T-helper 9 cell (primary cell): ENCODE measurements around the gene ZNF462.
"Not testable (repeated sequence)": the region's sequence is repeated elsewhere in the genome, so short reads cannot be mapped to it uniquely, and the experiment has no call there.

Source experiments
- DNase-seq: peaks from one replicate; pipeline ENCODE4 v3.0.0-alpha.2; 2020

ZNF462 gene

DNA sequence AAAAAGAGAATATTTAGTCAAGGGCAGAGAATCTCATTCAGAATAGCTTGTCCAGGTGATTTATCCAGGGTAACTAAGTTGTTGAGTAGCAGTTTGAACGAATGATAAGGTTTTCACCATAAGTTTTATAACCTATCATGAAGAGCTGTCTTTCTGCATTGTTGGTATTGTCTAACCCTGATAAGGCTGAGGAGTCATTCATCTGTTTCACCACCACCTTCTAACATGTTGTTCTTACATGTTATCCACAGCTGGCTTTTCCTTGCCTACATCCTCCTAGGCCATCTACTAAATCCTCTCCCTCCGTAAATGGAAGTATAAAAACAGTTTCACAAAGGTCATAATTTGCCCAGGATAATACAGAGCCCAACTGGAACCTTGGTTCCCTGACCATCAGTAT is 24.1 kb downstream of the ZNF462 start:
- DNase-seq, result no peak

DNA sequence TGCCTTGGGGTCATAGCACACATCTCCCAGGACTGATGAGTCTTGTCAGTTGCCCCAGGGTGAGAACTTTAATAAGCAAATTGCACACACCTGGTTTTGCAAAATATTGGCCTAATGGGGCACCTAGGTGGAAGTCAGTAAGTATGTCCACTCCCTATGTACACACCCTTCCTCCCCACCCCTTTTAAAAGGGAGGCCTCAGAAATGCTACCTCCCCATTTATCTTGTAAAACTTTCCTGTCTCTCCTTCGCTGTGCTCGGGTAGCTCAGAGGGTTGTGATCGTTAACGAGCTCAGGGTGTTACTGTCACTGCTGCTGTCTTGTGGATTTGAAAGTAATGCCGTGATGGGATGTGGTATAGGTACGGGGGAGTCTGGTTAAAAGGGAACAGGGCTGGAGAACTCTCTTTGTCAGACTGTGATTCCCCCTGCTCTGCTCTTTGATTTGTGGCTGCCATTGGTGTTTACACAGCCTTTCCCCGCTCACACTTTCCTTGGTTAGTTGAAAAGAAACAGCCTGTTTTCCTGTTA is 26.2 kb downstream of the ZNF462 start:
- DNase-seq, result no peak

DNA sequence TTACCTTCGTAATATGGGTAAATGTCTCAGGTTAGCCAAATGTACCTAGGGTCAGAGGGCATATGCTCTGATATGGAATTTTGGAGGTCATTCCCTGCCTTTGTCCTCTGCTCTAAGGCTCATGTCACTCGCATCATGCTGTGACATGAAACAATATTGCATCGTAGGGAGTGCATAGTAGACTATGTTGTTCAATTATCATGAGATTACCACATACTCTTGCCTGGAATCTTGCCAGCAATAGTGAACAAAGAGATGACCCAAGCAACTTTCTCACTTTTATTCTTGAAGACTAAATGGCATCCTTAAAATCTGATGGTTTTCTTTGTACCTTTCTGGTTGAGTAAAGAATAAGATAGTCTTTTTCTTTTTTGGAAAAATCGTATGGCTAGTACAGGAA is 27.6 kb downstream of the ZNF462 start:
- DNase-seq, result no peak

DNA sequence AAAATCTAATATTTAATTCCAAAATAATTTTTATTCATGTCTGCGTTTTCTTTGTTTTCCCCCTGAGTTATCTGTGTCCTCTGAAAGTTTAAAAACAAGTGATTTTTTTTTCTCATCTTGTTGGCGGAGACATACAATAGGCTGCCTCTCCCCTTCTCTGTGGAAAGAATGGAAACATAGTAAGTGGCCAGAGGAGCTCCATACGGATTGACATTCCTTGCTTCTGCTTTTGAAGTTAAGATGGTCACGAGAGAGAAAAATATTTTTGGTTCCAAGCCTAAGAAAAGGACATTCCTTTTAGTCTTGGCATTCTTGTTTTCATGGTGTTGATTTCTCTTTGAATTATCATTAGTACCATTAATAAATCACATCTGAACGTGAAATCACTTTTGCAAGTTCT is 28.3 kb downstream of the ZNF462 start:
- no peak for DNase-seq

DNA sequence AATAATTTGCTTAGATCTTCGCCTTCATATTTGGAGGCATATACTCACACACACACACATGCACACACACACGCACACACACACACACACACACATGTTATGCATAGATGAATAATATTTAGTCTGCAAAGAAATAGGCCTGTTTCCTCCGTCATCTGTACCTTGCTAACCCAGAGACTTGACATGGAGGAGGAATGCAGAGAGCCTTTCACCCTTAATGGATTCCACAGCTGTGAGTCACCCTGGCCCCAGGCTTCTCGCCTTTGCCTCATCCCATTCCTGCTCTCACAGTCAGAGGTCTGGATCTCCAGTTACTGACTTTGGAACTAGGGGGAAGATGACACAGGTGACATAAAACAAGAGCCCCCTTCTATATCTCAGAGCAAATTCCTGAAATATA is 29.7 kb downstream of the ZNF462 start:
- no peak for DNase-seq

DNA sequence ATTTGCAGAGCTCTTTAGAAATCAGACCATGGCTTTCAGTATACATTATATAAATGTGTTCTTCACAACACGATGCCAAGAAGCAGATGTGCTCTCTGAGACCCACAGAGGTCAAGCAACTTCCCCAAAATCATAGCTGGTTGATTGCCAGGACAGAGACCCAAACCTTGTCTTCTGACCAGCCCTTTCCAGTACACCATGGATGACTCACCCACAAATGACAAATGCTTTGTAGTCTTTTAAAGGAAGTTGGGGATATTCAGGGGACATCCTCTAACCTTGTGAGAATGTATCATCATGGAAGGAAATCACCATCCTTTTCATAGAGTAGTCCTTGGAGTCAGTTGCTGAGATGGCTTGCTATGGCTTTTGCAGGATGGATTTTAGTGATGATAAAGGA is 30.1 kb downstream of the ZNF462 start:
- DNase-seq, result no peak

DNA sequence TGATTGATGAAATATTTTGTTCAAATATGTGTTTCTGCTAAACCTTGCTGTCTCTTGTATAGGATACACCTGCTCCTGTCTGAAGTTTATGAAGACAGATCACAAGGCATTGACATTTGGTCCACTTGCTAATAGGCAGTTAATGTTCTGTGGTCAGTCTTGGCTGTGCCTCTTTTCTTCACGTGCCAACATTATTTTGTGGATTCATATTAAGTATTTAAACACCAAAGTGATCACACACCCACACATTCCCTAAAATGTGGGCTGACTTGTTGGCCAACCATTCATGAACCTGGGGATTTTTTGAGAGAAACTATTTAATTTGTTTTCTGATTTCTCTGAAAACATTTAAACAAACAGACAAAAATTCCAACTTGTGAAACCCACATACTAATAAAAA is 33.7 kb downstream of the ZNF462 start:
- no peak for DNase-seq

DNA sequence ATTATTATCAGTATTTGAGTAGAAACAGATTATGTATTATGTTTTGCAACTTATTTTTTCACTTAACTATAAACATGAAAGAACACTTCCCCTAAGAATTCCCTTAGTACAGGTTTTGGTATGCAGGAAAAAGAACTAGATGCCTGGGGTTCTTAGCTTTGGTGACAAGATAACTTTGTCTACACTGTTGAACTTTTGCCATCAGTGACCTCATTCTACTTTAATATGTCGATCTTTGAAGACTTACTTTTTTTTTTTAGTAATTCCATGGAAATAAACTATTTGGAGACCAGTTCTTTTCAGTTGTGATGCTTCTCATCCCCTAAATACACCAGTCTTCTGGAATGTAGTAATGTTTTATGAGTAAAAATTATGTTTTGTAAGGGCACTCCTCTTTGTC is 34.3 kb downstream of the ZNF462 start:
- DNase-seq, result no peak

DNA sequence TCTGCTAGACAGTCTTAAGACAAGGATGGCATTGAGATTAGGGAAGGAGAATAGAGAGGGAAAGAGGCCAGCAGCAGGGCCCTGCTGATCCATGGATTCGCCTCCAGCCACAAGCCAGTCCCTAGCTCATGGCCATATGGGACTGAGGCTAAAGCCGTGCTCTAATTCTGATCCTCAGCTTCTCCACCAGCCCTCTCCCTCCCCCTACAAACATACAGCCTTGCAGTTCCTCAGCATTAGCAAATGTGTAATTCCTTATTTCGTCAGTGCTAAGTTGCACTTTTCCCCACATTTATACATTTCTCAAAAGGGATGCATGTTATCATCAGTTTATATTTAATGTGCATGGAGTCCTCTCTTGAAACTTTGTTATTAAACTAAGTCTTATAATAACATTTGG is 34.8 kb downstream of the ZNF462 start:
- DNase-seq, result no peak

DNA sequence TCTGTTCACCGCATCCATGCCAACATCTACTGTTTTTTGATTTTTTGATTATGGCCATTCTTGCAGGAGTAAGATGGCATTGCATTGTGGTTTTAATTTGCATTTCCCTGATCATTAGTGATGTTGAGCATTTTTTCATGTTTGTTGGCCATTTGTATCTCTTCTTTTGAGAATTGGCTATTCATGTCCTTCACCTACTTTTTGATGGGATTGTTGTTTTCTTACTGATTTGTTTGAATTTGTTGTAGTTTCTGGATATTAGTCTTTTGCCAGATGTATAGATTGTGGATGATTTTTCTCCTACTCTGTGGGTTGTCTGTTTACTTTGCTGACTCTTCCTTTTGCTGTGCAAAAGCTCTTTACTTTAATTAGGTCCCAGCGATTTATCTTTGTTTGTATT is 37.6 kb downstream of the ZNF462 start:
- DNase-seq, result not testable (repeated sequence)

DNA sequence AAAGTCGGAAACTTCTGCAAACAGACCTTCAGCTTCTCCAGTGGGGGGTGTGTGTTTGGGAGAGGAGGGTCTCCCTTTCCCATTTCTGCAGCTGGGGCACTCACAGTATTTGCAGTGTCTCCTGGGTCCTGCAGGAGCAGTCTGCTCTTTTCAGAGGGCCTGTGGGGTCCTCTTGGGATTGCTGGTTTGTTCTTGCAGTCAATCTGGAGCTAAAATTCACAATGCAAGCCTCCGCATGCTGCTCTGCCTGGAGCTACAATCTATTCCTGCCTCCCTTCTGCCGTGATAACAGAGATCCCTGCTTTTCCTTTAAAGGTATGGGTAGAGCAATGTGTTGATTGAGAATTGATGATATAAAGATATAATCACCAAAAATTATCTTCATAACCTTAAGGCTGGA is 43.2 kb downstream of the ZNF462 start:
- no peak for DNase-seq

DNA sequence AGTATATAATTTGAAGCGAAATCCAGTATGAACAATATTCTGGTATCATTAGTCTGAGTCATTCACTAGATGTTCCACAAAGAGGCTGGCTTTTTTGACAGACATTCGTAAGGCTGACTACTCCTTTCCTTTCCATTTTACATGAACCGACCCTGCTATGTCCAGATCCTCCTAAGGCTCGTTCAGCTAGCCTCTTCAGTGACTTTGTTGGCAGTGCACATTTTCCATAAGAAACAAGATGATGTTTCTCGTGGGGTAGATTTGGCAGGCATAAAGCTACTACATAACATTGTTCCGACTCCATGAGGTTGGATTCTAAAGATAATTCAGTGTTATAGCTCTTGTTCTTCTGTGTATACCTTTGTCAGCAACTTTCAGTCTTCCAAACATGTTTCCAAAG is 49.0 kb downstream of the ZNF462 start:
- DNase-seq, result no peak

DNA sequence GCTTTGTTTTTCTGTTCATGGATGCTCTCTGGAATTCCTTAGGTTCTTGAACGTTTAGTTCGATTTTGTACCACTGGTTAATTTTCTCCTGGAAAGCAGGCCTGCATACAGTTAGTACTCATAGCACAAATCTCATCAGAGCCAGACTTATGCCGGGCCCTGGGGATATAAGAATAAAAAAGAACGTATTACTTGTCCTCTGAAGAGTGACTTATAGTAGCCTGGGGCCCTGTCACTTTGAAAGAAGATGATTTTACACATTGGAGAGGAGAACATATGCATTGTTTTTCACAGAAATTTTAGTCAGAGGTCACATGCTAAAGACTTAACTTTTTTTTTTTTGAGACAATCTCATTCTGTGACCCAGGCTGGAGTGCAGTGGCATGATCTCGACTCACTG is 50.3 kb downstream of the ZNF462 start:
- DNase-seq, result no peak

DNA sequence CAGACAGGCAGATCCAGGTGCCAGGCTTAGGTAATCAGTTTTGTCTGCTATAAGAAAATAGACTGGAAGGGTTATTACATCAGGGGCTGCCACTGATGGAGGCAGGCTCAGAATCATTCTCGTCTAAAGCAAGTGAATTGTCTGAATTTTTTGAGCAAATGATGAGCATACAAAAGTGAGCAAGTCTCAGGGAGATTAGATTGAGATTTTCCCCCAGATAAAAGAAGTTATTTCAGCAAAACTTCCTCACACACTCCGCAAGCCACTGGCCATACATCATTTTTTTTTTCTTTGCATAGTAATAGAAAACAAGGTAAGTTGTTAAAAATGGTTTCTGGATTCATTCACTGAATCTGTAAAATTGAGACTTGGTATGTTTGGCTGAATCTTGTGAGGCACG is 52.9 kb downstream of the ZNF462 start:
- no peak for DNase-seq

DNA sequence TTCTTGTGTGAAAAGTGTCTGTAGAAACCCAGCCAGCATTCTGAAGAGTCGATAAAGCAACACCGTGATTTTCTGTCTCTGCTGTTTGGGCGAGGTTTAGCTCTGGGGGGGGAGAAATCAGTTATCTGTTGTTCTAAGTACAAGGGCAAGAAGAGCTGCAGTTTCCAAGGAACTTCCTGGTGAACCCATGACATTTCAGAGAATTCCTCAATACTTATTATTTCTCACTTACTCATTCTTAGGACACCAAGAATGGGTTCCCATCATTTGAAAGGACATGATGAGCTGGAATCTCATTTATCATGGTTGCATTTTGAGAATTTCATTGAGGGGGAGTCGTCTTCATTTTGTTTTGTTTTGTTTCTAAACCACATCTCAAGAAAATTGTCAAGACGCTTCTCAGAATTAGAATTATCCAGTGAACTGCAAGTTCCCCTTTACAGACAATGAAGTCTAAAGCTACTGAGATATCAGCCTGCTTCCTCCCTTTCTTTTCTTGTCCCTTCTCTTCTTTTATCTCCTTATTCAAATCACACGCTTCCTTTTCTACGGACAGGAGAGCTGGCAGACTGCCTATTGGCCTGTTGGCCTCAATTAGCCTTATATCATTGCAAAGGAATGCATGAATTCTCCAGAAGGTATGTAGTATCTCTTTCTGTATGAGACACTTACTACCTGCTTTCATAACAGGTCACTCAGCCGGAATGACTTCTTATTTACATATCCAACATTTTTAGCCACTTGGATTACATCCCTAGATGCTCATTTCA is 53.7 kb downstream of the ZNF462 start:
- no peak for DNase-seq

DNA sequence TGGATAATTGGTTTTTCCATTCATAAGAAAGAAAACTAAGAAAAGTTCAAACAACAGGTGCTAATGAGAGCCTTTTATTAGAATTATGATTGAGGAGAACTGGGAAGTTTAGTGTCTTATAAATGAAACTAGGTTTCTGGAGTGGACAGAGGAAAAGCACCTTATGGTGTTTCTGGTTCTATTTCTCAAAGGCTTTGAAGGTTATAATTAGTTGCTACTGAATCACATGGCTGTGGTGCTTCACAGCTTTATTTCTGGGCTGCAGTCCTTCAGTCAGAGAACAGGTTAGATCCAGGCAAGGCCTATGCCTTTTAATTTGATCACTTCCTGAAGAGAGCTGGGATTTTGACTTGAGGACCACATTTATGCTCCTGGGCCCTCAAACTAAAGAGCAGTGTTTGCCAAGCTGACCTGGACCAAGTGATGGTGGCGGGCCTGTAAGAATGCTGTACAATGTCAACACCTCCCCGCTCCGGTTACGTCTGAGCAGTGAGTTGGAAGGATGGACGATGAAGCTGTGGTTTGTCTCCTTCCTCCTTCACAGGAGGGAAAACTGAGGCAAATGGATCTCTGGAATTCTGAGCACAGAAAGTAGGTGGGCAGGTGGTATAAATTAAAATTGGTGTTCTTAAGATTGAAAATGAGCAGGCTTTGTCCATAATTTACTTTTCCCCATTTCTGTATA is 56.0 kb downstream of the ZNF462 start:
- no peak for DNase-seq

DNA sequence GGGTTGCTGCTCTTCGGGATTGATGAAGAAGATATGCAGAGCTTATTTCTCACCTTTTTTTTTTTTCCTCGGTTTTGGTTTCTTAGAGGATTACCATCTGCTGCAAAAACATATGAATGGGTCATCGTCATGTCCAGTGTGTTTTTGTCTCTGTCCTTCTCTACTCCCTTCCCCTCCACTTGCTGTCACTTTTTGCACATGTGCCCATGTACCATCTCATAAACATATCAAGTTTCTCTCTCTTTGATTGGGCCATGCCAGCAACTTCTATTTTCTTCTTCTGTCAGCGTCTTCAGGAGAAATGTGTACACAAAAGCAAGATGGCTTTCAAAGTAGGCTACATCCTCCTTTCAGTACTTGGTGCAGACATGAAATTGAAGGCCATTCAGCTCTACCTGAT is 57.1 kb downstream of the ZNF462 start:
- DNase-seq, result no peak

DNA sequence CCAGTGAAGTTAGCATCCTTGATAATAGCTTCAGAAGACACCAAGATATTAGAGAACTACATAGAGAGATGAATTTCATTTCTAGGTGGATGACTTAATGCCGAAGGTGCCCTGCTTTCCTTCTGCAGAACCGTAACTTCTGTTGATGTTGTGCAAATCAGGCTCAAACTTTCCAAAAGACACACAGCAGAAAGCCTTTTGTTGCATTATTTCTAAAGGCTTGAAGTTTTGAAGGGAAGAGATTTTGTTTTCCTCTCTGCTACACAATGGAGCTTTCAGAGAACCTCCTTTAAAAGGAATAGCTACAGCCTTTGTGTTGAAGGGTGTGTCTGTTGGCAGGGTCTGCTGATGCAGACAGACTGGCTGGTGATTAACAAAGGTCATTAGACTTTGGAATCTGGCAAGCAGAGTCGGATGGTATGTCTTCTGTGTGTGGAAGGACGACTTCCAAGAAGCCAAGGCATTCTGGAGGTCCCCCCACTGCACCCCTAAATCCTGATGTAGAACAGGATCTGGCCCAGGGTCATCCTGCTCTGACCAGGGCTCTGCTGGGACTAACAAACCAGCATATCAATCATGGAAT is 57.8 kb downstream of the ZNF462 start:
- no peak for DNase-seq

DNA sequence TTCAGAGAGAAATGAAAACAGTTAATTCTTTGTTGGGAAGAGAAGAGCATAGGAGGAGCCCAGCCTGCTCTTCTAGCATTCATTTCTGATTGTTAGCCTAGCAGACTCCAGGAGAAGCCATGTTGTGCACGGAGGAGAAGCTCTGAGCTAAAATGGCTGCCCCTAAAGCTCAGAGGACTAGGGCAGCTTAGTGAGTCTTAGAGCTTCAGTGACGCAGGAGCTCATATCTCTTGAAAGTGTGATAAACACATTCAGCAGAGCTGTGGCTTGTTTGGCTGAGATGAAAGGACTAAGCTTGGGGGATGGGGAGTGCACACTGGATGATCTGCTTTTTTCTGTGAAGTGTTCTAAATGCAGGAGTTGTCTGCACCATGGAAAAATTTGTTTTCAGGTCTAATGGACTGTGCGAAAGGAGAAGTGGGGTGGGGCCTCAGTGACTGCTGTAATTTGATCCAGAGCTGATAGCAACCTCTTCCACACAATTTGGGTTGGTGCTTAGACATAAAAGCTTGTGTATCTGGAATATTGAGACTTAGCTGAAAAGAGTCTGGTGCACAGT is 58.5 kb downstream of the ZNF462 start:
- DNase-seq, result no peak

DNA sequence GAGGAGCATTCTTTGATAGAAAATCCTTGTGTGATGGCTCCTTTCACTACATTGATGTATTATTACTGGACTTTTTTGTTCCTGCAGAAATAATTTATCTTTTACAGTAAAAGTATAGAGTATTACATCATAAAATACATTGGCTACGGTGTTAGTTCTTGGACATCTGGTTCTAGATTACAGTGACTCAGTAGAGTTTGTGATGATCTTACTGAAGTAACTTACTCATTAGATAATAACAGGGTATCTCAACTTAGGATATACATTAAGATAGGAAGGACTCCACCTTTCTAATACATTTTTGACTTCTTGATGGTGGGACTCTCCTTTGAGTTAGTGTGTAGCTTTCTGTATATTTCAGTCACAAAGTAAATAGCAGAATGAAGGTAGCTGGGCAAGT is 59.1 kb downstream of the ZNF462 start:
- no peak for DNase-seq

DNA sequence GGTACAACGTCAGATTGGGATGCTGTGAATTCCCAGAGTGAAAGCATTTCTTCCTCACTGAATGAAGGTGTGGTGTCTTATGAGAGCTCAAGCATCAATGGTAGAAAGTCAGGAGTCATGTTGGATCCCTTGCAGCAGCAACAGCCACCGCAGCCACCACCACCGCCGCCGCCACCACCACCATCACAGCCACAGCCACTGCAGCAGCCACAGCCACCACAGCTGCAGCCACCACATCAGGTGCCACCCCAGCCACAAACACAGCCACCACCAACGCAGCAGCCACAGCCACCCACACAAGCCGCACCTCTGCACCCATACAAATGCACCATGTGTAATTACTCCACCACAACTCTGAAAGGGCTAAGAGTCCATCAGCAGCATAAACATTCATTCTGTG is 62.4 kb downstream of the ZNF462 start:
- DNase-seq, result no peak

DNA sequence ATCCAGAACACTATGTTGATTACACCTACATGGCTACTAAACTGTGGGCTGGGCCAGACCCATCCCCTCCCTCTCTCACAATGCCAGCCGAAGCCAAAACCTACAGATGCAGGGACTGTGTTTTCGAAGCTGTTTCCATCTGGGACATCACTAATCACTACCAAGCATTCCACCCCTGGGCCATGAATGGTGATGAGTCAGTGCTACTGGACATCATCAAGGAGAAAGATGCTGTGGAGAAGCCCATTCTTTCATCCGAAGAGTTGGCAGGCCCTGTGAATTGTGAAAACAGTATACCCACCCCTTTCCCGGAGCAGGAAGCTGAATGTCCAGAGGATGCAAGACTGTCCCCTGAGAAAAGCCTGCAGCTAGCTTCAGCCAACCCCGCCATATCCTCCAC is 65.0 kb downstream of the ZNF462 start:
- no peak for DNase-seq

DNA sequence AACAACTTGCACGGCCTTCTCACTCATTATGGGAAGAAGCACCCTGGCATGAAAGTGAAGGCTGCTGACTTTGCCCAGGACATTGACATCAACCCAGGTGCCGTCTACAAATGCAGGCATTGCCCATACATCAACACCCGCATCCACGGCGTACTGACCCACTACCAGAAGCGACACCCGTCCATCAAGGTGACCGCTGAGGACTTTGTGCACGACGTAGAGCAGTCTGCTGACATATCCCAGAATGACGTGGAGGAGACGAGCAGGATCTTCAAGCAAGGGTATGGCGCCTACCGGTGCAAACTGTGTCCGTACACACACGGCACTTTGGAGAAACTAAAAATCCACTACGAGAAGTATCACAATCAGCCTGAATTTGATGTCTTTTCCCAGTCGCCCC is 65.4 kb downstream of the ZNF462 start:
- DNase-seq, result no peak
